ENCODE data around the gene PHF21A.

- TF ChIP-seq REST (IDR thresholded peaks at IDR 0.05; ENCODE audit: insufficient read depth in 1 of 2, low read depth in 2 of 2, low read length in 2 of 2) (no peak), POLR2AphosphoS5 (IDR thresholded peaks at IDR 0.05; ENCODE audit: low read depth, low read length) (no peak), TAF1 (IDR thresholded peaks at IDR 0.05; ENCODE audit: borderline replicate concordance, insufficient read depth, low read length) (no peak), SIN3A (IDR thresholded peaks at IDR 0.05; ENCODE audit: borderline replicate concordance, insufficient read depth, low read length) (no peak)
These were observed 5.9 kb upstream of the PHF21A start for GRCh38 chr11:46127150-46127638.

All from PFSK-1 (cell line).